Measurements from ENCODE around the gene PPP1R27.

Gene PPP1R27, protein sequence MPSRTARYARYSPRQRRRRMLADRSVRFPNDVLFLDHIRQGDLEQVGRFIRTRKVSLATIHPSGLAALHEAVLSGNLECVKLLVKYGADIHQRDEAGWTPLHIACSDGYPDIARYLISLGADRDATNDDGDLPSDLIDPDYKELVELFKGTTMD

DNA sequence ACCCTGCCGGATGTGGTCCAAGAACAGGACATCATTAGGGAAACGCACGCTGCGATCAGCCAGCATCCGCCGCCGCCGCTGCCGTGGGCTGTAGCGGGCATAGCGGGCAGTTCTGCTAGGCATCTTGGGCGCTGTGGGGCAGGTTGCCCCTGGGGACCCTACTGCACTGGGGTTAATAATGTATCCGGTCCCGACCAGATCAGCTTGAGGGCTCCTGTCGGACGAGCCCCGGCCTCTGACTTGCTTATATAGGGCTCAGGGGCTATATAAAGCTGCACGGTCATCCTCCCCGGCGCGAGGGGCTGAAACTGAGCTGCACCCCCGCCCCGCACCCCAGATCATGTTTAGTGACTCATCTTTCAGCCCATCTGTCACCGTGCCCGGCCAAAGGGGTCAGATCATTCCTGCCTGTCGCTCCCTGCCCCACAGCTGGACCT, at the start of gene PPP1R27:
Gene PPP1R27 (minus strand): TSS at position 220 of the 437 bp plus-strand sequence. CDS start 97 bp downstream, at position 123.
- no peak for DNase-seq (ENCODE audit: low read depth in 2 of 2)

DNA sequence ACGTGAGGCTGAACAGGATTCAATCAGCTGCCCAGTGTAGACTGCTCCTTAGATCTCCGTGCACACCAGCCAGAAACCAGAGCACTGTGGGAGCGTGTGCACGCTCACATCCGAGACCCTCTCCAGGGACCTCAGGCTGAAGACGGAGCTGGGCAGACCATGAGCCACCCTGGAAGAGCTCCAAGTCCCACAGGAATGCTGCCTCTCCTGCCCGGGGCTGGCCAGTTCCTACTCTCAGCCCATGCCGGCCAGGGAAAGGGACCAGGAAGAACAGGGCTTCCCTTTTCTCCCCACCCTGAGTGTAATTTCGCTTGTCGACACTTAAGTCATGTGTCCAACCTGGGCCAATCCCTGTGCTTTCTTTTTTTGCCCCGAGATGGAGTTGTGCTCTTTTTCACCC, 49.7 kb upstream of the PPP1R27 start:
- no peak for DNase-seq (ENCODE audit: low read depth in 2 of 2)

DNA sequence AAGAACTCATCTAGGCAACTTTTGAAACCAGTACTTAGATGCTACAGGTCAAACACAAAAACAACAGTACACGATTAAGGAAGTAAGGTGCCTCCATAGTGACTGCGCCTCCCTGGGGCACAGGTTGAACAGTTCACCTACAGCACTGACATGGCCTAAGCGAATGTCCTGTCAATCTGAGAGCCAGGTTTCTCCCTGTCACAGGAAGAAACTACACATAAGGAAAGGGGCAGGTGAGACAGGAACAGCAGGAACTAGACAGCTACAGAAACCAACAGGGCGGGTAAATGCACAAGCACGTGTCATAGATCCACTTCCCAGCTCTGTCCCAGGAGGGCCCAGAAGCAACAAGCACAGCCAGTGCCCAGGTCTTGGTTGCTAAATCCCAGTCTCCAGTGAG, 44.3 kb upstream of the PPP1R27 start:
- no peak for DNase-seq (ENCODE audit: low read depth in 2 of 2)

DNA sequence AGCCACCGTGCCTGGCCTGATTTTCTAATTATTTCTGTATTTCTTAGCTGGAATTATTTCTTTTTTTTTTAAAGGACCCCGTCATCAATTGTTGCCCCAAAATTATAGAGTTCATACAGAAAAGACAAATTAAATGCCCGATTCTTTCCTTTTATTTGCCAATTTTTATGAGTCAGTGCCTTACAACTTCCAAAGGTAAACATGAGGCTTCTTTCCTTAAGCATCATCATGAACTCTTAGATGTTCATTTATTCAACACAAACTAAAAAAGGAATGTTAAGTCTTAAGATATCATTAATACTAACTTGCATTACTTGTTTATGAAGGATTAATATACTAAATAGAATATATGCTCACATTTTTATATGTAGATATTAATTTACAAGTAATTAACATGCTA, 43.4 kb upstream of the PPP1R27 start:
- DNase-seq (ENCODE audit: low read depth in 2 of 2) = no peak

DNA sequence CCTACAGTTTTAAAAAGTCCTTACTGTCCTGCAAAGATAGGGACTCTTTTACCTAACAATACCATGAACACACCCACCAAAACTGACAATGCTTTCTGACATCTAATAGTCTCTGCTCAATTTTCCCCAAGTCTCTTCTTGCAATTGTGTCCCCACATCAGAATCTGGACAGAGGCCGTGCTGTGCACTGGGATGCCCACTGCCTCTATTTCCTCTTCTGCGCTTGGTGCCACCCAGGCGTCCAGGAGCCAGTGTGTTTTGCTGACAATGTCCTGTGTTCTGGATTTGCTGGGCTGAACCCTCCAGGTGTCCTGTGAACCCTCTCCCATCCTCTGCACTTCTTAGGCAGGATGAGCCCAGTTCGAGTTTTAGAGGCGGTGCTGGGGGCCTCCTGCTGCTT, 42.7 kb upstream of the PPP1R27 start:
- DNase-seq (ENCODE audit: low read depth in 2 of 2) = no peak

DNA sequence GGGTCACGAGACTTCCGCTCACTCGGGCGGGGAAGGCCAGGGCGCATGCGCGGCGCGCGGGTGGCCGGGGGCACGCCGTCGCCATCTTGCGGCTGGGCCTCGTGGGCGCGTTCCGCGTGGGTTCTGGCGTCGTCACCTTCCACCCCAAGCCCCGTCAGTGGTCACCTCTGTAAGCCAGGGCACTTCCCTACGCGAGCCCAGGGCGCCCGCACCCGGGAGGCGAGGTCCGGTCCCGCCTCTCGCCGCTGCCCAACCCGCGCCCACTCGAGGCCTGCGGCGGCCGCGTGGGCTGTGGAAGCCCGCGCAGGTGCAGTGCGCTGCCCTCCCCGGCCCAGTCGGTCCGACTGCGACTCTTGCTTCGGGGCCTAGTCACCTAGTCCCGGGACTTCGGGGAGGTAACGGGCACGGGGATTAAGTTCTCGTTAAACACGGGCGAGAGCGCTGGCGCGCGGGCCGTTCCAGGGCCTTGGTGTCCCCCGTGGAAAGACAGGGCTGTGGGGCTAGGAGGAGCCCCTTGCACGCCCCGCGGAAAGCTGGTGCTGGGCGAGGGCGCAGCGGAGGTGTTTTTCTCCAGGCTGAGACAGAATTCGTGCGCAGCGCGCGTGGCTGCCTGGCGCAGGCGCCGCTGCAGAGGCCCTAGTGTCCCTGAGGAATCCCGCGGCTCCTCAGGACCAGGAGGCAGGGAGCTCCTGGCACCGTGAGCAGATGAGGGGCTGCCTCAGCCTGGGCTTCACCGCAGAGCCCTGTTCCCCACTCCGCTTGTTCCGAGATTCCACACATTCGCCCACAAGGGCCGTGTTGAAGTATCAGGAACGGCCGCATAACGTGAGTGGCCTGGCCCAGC, 36.8 kb upstream of the PPP1R27 start:
- DNase-seq (ENCODE audit: low read depth in 2 of 2) = peak; percentile 88 to 95

DNA sequence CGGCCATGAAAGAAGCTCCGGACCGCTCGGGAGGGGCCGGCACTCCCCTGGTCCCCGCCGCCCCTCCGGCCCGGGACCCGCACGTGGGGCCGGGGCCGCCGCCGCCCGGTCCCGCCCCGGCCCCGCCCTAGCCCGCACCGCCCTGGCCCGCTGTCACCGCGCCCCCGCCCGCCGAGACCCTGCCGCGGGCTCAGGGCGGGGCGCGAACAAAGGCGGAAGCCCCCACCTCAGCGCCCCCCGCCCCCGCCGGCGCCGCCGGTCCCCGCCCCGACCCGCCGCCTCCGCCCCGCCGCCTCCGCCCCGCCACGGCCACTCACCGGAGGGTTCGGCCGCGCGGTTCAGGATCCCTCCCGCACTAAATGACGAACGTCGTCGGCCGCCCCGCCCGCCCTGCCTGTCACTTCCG, 36.1 kb upstream of the PPP1R27 start, which contains the start of gene ARHGDIA:
Gene ARHGDIA (minus strand): TSS at position 357 of the 406 bp plus-strand sequence. CDS start 1,407 bp downstream, outside the sequence.
- no peak for DNase-seq (ENCODE audit: low read depth in 2 of 2)

DNA sequence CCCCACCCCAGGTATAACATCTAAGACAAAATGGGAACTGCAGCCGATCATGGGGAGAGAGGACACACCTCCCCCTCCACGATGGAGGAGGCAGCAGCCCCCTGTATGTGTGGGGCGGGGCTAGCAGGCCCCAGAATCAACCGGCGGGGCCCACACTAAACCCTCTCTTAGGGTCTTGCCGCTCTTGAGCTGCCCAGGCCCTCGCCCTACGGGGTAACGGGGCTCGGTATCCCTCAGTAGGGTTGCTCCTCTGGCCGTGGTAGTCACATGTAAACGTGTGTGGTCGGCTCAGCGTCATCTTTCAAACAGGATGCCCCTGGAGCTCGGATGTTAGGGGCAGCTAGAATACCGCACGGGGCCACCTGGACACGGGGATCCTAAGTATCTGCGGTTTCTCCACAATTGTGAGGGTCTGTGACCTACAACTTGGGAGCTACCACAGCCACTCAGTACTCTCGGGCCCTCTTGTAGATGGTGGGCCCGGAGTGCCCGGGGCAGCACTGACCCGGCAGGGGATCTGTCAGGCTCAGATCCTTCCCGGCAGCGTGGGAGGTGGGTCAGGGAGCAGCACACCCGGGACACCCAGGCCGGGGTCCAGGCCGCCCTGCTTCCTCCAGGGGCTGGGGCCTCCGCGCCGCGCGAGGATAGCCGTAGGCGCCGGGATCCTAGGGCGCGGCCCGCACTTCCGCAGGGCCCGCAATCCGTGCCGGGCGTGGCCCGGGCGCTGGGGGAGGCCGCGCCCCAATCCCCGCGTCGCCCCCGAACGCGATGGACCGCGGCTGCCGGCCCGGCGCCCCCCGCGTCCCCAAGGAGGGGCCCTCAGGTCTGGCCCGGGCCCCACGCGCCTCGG, 35.5 kb upstream of the PPP1R27 start:
- no peak for DNase-seq (ENCODE audit: low read depth in 2 of 2)

DNA sequence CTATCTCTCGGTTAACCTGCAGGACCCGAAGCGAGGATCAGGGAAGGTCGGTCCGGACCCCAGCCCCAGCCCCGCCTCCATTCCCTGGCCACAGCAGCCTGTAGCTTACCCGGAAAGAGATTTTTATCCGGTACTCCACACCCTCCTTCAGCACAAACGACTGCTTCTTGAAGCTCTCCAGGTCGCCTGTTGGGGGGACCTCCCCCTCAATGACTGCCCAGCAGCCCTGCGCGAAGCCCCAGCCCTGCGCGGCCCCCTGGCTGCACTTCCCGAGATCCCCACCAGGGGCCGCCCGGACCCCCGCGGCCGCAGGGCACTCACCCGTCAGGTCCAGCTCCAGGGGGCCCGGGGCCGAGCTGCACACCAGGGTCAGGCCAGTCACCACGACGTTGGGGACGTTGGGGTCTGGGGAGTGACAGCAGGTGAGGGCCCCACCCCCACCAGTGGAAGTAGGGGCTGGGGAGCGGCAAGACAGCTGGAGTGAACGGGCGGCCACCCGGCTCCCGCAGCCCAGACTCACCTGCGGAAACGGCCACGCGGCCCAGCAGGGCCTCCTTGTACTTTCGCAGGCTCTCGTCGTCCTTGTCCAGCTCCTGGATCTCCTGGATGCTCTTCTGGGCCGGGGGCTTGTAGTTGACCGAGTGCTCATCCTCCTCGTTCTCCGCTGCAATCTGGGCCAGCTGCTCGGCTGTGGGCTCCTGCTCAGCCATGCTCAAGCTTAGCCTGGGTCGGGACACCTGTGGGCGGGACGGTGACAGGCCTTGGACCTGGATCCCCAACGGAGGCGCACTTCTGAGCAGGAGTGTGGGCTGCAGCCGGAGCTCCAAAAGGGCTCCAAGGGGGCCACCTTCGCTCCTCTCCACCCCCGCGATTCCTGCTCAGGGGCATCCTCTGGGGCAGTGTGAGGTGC, 34.6 kb upstream of the PPP1R27 start:
- DNase-seq (ENCODE audit: low read depth in 2 of 2) = no peak

DNA sequence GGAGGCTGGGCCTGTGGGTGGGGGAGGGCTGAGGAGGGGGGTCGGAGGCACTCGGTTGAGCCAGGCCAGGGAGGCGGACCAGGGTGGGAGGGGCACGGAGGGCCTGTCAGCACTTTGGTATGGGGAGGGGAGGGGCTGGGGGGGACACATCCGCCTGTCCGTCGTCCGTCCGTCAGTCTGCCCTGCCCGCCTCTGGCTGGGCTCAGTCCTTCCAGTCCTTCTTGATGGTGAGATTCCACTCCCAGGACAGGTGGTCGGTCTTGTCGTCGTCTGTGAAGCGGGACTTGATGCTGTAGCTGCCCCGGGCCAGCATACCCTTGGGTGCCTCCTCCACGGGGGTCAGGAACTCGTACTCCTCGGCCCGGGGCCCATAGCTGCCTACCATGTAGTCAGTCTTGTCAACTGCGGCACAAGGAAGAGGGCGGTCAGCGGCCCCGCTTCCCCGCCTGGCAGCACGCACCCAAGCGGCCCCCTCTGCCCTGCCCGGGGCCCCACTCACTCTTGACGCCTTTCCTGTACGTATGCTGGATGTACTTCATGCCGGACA, 33.9 kb upstream of the PPP1R27 start:
- no peak for DNase-seq (ENCODE audit: low read depth in 2 of 2)

DNA sequence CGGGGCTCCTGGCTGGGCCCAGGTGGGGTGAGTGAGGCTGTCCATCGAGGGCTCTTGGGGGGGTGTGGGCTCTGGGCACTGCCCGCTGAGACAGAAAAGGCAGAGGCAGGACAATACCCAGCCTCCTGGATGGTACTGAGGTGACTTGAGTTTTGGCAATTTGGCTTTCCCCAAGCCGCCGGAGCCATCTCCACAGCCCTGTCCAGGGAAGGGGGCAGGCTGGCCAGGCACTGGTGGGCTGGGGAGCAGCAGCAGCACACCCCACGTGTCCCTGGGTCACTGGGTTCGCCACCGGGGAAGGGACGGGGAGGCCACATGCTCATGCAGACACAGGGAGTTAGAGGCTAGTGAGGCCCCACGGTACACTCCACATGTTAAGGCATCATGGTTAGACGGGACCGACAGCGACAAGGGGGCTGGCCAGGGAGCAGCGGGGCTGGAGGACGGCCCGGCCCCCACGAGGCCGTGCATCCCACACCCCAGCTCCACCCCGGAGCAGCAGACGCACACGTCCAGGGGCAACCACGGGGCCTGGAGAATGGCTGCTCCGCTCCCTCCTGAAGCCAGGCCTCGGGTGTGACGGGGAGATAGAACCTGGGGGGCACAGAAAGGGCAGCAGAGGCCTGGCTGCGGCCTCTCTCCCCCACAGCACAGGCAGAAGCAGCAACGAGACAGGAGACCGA, 33.3 kb upstream of the PPP1R27 start:
- DNase-seq (ENCODE audit: low read depth in 2 of 2) = no peak

DNA sequence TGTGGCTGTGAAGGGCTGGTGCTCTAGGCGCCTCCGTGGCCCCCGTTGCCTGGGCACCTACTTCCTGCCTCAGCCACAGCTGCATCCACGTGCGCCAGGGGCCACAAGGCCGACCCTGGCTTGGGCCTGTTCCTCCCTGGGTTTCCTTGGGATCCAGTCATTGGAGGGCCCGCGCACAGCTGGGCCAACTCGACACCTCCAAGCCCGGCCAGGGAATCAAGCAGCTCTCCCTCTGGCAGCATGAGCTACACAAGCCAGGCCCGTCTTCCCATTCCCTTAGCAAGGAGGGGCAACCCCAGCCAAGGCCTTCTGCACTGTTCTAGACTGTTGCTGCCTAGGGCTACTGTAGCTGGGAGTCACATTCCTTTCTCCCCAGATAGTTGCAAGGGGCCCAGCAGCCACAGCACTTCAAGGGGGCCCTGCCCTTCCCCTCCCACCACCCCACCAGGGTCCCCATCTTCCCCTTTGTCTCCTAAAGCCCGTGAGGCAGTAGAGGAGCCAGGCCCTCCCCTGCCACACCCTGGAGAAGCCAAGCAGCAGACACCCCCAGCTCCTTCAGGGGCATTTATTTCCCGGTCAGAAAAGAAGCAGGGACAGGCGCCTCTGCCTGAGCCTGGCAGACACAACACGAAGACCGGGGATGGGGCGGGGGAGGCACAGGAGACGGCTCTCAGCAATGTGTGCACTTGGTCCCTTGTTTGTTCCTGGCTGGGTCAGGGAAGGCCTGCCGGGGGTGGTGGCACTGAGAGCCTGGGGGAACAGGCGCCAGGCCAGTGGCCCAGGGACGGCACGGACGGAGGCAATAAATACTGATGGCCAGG, 32.5 kb upstream of the PPP1R27 start:
- DNase-seq (ENCODE audit: low read depth in 2 of 2) = no peak

DNA sequence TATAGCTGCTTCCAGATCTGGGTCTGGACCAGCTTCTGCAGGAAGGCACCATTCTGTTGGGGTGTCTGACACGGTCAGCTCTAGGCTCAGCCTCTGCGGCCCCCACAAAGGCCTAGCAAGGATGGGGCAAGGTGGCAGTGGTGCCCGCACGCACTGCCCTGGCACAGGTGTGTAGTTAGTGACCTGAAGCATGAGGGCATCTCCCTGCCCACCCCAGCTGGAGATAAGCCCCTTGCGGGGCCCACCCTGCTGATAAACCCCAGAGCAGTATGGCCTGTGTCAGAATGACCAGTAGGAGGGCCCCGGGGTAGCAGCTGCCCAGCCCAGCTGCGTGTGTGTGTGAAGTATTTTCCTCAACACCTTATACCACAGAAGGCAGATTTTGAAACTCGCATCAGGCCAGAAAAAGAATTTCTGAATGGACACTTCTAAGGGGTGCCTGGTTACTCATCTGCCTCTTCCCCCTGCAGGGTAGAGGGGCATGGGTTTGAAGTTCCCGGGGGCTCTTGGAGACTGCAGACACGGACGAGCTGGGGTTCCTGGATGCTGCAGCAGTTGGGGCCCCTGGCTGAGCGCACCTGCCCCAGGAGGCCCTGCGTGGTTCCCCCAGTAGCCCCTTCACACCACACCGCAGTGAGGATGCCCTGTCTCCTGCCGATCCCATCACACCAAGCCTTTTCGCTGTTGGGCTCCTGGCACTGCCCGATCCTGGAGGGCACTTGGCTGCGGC, 31.8 kb upstream of the PPP1R27 start:
- no peak for DNase-seq (ENCODE audit: low read depth in 2 of 2)

DNA sequence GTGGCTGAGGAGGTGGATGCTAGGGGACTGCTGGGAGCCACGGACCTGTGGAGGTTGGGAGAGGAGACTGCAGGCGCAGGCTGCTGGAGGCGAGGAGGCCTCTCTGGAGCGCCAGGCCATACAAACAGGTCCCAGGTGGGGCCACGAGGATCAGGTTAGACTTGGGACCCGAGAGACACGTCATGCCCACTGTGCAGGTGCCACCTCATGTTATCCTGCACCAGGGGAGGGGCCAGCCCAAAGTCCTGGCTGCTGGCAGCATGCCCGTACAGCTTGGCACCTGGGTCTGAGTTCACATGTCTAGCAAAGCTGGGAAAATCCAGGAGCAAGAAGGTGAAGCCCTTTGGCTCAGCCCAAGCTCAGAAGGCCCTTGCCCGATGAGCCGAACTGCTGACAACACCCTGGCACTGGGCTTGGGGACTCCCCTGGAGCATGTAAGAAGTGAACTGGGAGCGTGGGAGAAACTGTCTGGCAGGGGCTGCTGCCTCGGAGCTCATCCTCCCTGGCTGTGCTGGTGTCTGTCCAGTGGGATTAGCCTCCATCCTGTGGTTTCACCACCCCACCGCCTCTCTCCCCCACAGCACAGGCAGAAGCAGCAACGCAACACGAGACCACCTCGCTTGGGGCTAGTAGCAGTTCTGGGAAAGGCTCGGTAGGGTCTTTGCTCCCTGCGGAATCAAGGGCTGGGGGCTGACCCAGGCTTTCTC, 31.0 kb upstream of the PPP1R27 start:
- no peak for DNase-seq (ENCODE audit: low read depth in 2 of 2)

DNA sequence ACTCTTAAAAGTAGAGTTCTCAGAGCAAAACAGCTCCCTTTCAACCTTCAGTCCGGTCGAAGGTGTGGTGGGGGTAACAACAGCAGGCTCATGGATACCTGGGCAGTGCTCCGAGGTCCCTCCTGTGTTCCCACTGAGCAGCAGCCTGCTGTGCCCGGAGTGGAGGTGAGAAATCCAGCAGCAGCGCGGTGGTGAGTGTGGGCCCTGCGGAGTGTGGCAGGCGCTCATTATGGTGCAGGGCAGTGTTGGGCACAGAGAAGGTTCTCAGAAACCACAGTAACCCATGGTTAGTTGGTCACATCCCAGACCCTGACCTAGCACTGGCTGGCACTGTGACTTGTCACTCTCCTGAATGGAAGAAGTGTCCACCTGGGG, 30.5 kb upstream of the PPP1R27 start:
- no peak for DNase-seq (ENCODE audit: low read depth in 2 of 2)

DNA sequence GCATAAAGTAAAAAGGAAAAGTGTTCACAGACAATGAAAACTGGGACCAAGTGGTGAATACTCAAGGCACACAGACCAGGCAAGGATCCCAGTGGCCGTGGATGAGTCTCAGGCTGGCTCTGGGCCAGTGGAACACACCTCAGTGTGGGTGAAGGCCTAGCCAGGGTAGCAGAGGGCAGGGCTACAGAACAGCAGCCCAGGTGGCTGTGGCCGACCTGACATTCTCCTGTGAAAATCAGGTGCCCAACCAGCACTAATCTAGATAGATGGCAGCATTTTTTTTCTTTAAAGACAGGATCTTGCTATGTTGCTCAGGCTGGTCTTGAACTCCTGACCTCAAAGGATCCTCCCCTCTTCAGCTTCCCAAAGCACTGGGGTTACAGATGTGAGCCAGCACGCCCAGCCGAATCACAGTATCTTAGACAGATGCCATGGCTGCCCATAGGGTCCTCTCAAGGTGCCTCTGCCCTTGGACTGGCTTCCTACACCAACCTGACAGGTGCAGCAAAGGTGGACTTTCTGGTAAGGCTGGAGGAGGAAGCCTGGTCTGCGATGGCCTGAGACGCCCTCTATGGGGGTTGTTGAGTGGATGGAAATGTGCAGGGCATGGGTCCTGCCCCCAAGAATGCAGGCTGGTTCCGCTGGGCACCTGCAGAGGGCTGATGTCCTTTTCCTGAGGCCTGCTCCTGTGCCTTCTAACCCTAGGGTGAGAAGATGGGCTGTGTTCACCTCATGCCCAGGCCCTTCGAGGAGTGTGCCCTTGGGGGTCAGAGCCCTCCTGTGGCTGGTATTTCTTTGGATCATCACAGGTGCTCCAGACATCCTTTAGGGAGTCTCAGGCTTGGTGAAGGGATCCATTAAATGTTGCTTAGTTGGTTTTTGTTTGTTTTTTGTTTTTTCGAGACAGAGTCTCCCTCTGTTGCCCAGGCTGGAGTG, 29.3 kb upstream of the PPP1R27 start:
- DNase-seq (ENCODE audit: low read depth in 2 of 2) = no peak

DNA sequence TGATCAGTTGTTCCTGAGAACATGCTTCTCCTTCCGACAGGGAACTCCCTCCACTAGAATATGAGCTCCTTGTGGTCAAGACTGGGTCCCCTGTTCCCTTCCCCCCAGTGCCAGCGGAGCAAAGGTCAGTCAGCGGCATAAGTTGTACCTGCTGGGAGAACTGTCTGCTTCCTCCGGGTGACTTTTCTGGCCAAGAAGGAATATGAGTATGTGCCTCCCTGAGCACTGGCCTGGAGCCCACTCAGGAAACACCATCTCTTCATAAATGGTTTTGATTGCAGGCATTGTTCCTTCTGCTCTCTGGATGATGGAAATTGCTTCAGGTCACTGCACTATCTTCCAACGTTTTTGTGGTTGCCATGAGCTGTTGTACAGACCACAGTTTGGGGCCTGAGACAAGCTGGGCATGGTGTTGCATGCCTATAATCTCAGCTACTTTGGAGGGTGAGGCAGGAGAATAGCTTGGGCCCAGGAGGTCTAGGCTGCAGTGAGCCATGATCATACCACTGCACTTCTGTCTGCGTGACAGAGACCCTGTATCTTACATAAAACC, 28.3 kb upstream of the PPP1R27 start:
- no peak for DNase-seq (ENCODE audit: low read depth in 2 of 2)
